SHP77 treated with DMSO at 0.1 percent for 48 hours (cell line): ENCODE data around the gene RPUSD4.
"Not testable (repeated sequence)": the region's sequence is repeated elsewhere in the genome, so short reads cannot be mapped to it uniquely, and the experiment has no call there.

ENCODE experiments used
- DNase-seq: peaks from one replicate; lab custom pipeline; 2025; lab: John Stamatoyannopoulos, UW

The RPUSD4 gene

GRCh38 chr11:126211236-126212088 lies at the start of gene RPUSD4, which contains the start of gene FAM118B:
TSS of gene RPUSD4 (minus strand) at chr11:126211650. CDS start at chr11:126211638, 12 bp downstream.
TSS of gene FAM118B (plus strand) at chr11:126211782. CDS start at chr11:126235002, 23,220 bp downstream.
- peak; percentile 86 for DNase-seq

- DNase-seq, result no peak
These were observed 46.3 kb upstream of the RPUSD4 start for GRCh38 chr11:126257764-126258163.

- DNase-seq, result no peak
These were observed 45.7 kb upstream of the RPUSD4 start for GRCh38 chr11:126257144-126257543.

- DNase-seq, result no peak
These were observed 44.8 kb upstream of the RPUSD4 start for GRCh38 chr11:126256216-126256615.

- not testable (repeated sequence) for DNase-seq
These were observed 44.1 kb upstream of the RPUSD4 start for GRCh38 chr11:126255507-126255906.

- DNase-seq, result no peak
These were observed 43.4 kb upstream of the RPUSD4 start for GRCh38 chr11:126254819-126255218.

GRCh38 chr11:126253265-126253664 lies 41.8 kb upstream of the RPUSD4 start:
- no peak for DNase-seq

GRCh38 chr11:126246636-126247035 lies 35.2 kb upstream of the RPUSD4 start:
- DNase-seq, result no peak

GRCh38 chr11:126233391-126233790 lies 21.9 kb upstream of the RPUSD4 start:
- DNase-seq, result no peak

- DNase-seq, result no peak
These were observed 21.2 kb upstream of the RPUSD4 start for GRCh38 chr11:126232683-126233082.

- DNase-seq, result no peak
These were observed 20.4 kb upstream of the RPUSD4 start for GRCh38 chr11:126231725-126232459.

- DNase-seq, result no peak
These were observed 18.5 kb upstream of the RPUSD4 start for GRCh38 chr11:126229858-126230540.

- no peak for DNase-seq
These were observed 15.1 kb upstream of the RPUSD4 start for GRCh38 chr11:126226334-126227084.

- no peak for DNase-seq
These were observed 13.8 kb upstream of the RPUSD4 start for GRCh38 chr11:126225295-126225665.

GRCh38 chr11:126224647-126225294 lies 13.3 kb upstream of the RPUSD4 start:
- no peak for DNase-seq

GRCh38 chr11:126219547-126219946 lies 8.1 kb upstream of the RPUSD4 start:
- DNase-seq, result no peak

- DNase-seq, result no peak
These were observed 6.0 kb upstream of the RPUSD4 start for GRCh38 chr11:126217491-126217890.

GRCh38 chr11:126216526-126217305 lies 5.3 kb upstream of the RPUSD4 start:
- no peak for DNase-seq

GRCh38 chr11:126214841-126215240 lies 3.4 kb upstream of the RPUSD4 start:
- DNase-seq, result no peak

GRCh38 chr11:126214441-126214840 lies 3.0 kb upstream of the RPUSD4 start:
- no peak for DNase-seq
